Measurements from ENCODE around the gene OLFM1. TPM values are rescaled to one million over a fixed set of nuclear protein-coding genes. Genes with fewer than 3 reads are reported as not detected.

Gene OLFM1
- total and polyA plus RNA-seq, 2 donors from 2014 or later: 2.9 to 33.7 TPM

- Histone ChIP-seq H3K4me3 (ENCODE audit: low read length in 3 of 3) (no peak overlapping the region), H3K27me3 (ENCODE audit: control insufficient read depth, insufficient read depth, low read length) (no peaks in the 10 kb centered on the region), H3K4me1 (ENCODE audit: control insufficient read depth in 2 of 3, insufficient read depth in 2 of 3, low read depth in 1 of 3, low read length in 3 of 3) (no peaks in the 10 kb centered on the region), H3K36me3 (ENCODE audit: control insufficient read depth in 2 of 3, insufficient read depth in 3 of 3, low read length in 3 of 3) (no peaks in the 10 kb centered on the region), H3K27ac (ENCODE audit: low read depth in 2 of 2, low read length in 2 of 2) (no peak overlapping the region), H3K9ac (ENCODE audit: low read length in 3 of 3) (no peak overlapping the region), H3K9me3 (ENCODE audit: control insufficient read depth in 2 of 3, insufficient read depth in 1 of 3, low read length in 3 of 3) (no peaks in the 10 kb centered on the region)
- DNase-seq (no peak), FAIRE-seq (no peak)
- intact Hi-C loops (cut with DNase I): no loop called here
- TF ChIP-seq CTCF (IDR thresholded peaks at IDR 0.05; ENCODE audit: borderline replicate concordance, extremely low read depth, insufficient read depth): no peak
These were observed 40.6 kb upstream of the OLFM1 start for GRCh38 chr9:135046739-135047350.

- Histone ChIP-seq H3K9me3 (ENCODE audit: control insufficient read depth in 2 of 3, insufficient read depth in 1 of 3, low read length in 3 of 3) (no peaks in the 10 kb centered on the region), H3K27ac (ENCODE audit: low read depth in 2 of 2, low read length in 2 of 2) (no peak overlapping the region), H3K36me3 (ENCODE audit: control insufficient read depth in 2 of 3, insufficient read depth in 3 of 3, low read length in 3 of 3) (no peaks in the 10 kb centered on the region), H3K4me3 (ENCODE audit: low read length in 3 of 3) (no peak overlapping the region), H3K9ac (ENCODE audit: low read length in 3 of 3) (no peak overlapping the region), H3K4me1 (ENCODE audit: control insufficient read depth in 2 of 3, insufficient read depth in 2 of 3, low read depth in 1 of 3, low read length in 3 of 3) (no peaks in the 10 kb centered on the region), H3K27me3 (ENCODE audit: control insufficient read depth, insufficient read depth, low read length) (no peaks in the 10 kb centered on the region)
- intact Hi-C loops (cut with DNase I): no loop called here
- FAIRE-seq (no peak), DNase-seq (no peak)
- no peak for TF ChIP-seq CTCF (IDR thresholded peaks at IDR 0.05; ENCODE audit: borderline replicate concordance, extremely low read depth, insufficient read depth)
These were observed 39.9 kb upstream of the OLFM1 start for GRCh38 chr9:135047521-135047920.

GRCh38 chr9:135048046-135048757 lies 39.3 kb upstream of the OLFM1 start:
- intact Hi-C loops (cut with DNase I): no loop called here
- DNase-seq (no peak), FAIRE-seq (no peak)
- H3K9ac ChIP-seq (ENCODE audit: low read length in 3 of 3): no peak overlapping the region
- no peak overlapping the region for H3K4me3 ChIP-seq (ENCODE audit: low read length in 3 of 3)
- H3K27me3 ChIP-seq (ENCODE audit: control insufficient read depth, insufficient read depth, low read length): no peaks in the 10 kb centered on the region
- H3K4me1 ChIP-seq (ENCODE audit: control insufficient read depth in 2 of 3, insufficient read depth in 2 of 3, low read depth in 1 of 3, low read length in 3 of 3): no peaks in the 10 kb centered on the region
- H3K27ac ChIP-seq (ENCODE audit: low read depth in 2 of 2, low read length in 2 of 2): no peak overlapping the region
- no peaks in the 10 kb centered on the region for H3K9me3 ChIP-seq (ENCODE audit: control insufficient read depth in 2 of 3, insufficient read depth in 1 of 3, low read length in 3 of 3)
- no peak for TF ChIP-seq CTCF (IDR thresholded peaks at IDR 0.05; ENCODE audit: borderline replicate concordance, extremely low read depth, insufficient read depth)
- no peaks in the 10 kb centered on the region for H3K36me3 ChIP-seq (ENCODE audit: control insufficient read depth in 2 of 3, insufficient read depth in 3 of 3, low read length in 3 of 3)

All from kidney (tissue), 14 donors.